Lung (tissue), 12 donors: ENCODE results near the gene ASAP2. TPM values are rescaled to one million over a fixed set of nuclear protein-coding genes. Genes with fewer than 3 reads are reported as not detected.
A peak's percentile ranks its signal among the peaks of the same experiment; 100 is the strongest.

Experiments used
- ATAC-seq: fragments of 200-7000 bp; cut with Tn5 transposase; one replicate; pipeline ENCODE4 v1.9.1; 2020; ENCODE audit warnings: moderate number of reproducible peaks; ENCODE audit not compliant: insufficient read depth, low FRiP score
- DNase-seq, 3 donors: peaks; one replicate each; pipeline ENCODE4 v3.0.0-alpha.2; 2013 to 2017
- H3K27ac ChIP-seq, 2 donors: one replicate each; pipeline ENCODE4 v1.5.1; 2013; ENCODE audit warnings: mild to moderate bottlenecking in 2 of 2, moderate library complexity in 2 of 2, control low read depth in 1 of 2, inconsistent platforms in 1 of 2, low read depth in 1 of 2, low read length in 1 of 2
- H3K27me3 ChIP-seq, 3 donors: one replicate each; pipeline ENCODE4 v1.5.1; 2013; ENCODE audit warnings: low read length in 2 of 3; ENCODE audit not compliant: control insufficient read depth in 3 of 3, insufficient read depth in 3 of 3
- H3K36me3 ChIP-seq, 4 donors: one replicate each; pipeline ENCODE4 v1.5.1; 2013; ENCODE audit warnings: low read length in 4 of 4, mild to moderate bottlenecking in 1 of 4, moderate library complexity in 1 of 4; ENCODE audit not compliant: control insufficient read depth in 4 of 4, insufficient read depth in 4 of 4
- H3K4me1 ChIP-seq, 5 donors: one replicate each; pipeline ENCODE4 v1.5.1; 2013; ENCODE audit warnings: low read length in 5 of 5, mild to moderate bottlenecking in 2 of 5, moderate library complexity in 1 of 5; ENCODE audit not compliant: control insufficient read depth in 5 of 5, insufficient read depth in 5 of 5
- H3K4me3 ChIP-seq: one replicate; pipeline ENCODE4 v1.5.1; 2013; ENCODE audit warnings: mild to moderate bottlenecking, control low read depth, moderate library complexity
- H3K9ac ChIP-seq, 2 donors: one replicate each; pipeline ENCODE4 v1.5.1; 2013; ENCODE audit warnings: low read length in 2 of 2, control low read depth in 1 of 2; ENCODE audit not compliant: insufficient read depth in 1 of 2
- H3K9me3 ChIP-seq, 4 donors: one replicate each; pipeline ENCODE4 v1.5.1; 2013; ENCODE audit warnings: low read length in 3 of 4, mild to moderate bottlenecking in 1 of 4, moderate library complexity in 1 of 4; ENCODE audit not compliant: control insufficient read depth in 4 of 4, insufficient read depth in 3 of 4
- WGBS, 2 donors: extraction: QIAGEN DNeasy Blood & Tissue Kit; methylation state at CpG; one replicate each; pipeline ENCODE4 v1.1.7; 2013; 5-methylcytosine and 5-hydroxymethylcytosine counted together
- polyA plus RNA-seq, 2 donors: library from polyadenylated mRNA; stranded (reverse); fragments of 200-250 nt; gene quantifications; one replicate each; pipeline ENCODE4 v1.2.1, GENCODE V29; 2013
- total RNA-seq, 2 donors: library from RNA; depleted of rRNA in 1 of 2; stranded (reverse); fragments of >200 nt in 1 of 2; gene quantifications; one replicate each; pipeline ENCODE4 v1.2.1, GENCODE V29; 2014 to 2021
- TF ChIP-seq, protein P1 (sequence below): IDR thresholded peaks from 2 replicates; pipeline ENCODE4 v1.5.1; 2012; ENCODE audit warnings: mild to moderate bottlenecking; ENCODE audit errors: control extremely low read depth, extremely low read depth
- donor health status: control.
- donor health status: control.
- donor health status: Bipolar disorder and iron deficiency.
- donor health status: healthy.
- donor health status: DM: yes; HTN: yes; CAD: no.

ASAP2 gene
- total and polyA plus RNA-seq, 4 donors: 7.4 to 30.9 (median 17.0) TPM

DNA sequence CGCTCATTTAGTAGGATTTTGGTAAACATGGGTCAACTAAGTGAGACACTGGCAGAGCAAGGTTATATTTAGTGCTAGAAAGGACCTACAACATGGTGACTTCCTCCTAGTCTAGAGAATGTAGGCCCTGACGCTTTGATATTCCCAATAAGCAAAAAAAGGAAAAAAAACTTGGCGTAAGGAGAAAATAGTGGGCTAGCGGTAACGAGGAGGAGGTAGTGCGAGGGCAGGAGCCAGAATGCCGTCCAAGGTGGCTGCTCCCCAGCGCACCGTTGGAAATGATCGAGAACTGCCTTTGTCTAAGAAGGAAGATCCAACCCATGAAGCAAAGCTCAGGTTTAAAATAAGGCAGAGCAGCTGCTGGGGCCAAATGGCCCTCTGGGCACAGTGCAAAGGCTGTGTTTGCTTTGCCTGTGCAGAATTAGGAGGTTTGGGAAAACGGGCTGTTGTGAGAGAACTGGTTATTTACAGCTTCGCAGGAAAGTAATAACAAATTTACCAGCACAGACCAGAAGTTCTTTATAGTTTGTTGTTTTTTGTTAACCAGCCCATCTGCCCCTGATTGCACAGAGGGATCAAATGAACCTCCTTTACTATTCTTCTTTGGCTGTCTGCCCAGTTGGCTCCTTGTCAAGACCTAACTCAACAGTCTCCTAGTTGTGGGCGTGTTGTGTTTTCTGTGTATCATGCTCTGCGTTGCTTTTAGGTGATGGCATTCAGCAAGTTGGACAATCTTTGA is 130.1 kb downstream of the ASAP2 start:
- no peak for ATAC-seq

DNA sequence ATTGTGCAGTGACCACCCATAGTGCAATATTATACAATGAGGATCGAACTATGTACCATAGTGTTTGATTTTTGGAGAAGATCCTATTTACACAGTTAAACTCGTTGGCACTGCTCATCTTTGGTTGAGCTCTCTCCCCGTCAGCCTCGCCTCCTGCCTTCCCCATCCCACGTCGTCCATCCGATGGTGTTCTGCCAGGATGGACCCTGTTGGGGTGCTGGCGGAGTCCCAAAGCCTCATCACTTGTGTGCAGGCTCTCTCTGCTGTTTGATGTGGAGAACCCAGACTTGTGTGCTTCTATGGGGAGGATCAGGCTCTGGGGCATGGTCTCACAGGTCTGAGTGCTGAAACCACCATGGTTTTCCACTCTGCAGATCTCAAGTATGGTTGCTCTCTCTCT is 131.3 kb downstream of the ASAP2 start:
- peaks cover 0 to 6% (median 3%) of the 10 kb centered on the region in 4 donors for H3K36me3 ChIP-seq
- H3K4me1 ChIP-seq: peaks cover 0 to 27% (median 14%) of the 10 kb centered on the region in 5 donors
- no peaks in the 10 kb centered on the region for H3K9me3 ChIP-seq
- H3K27me3 ChIP-seq: no peaks in the 10 kb centered on the region
- WGBS, 2 donors: 96% methylated on average over 8 of the region's 8 CpGs
- no peak overlapping the region for H3K9ac ChIP-seq
- TF ChIP-seq, protein P1, sequence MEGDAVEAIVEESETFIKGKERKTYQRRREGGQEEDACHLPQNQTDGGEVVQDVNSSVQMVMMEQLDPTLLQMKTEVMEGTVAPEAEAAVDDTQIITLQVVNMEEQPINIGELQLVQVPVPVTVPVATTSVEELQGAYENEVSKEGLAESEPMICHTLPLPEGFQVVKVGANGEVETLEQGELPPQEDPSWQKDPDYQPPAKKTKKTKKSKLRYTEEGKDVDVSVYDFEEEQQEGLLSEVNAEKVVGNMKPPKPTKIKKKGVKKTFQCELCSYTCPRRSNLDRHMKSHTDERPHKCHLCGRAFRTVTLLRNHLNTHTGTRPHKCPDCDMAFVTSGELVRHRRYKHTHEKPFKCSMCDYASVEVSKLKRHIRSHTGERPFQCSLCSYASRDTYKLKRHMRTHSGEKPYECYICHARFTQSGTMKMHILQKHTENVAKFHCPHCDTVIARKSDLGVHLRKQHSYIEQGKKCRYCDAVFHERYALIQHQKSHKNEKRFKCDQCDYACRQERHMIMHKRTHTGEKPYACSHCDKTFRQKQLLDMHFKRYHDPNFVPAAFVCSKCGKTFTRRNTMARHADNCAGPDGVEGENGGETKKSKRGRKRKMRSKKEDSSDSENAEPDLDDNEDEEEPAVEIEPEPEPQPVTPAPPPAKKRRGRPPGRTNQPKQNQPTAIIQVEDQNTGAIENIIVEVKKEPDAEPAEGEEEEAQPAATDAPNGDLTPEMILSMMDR: no peak
- H3K4me3 ChIP-seq: no peak overlapping the region
- DNase-seq (no peak), ATAC-seq (no peak)
- H3K27ac ChIP-seq: no peak overlapping the region

More for the DNA sequence above, 130.1 kb downstream of the ASAP2 start:
- H3K36me3 ChIP-seq: peaks cover 0 to 4% (median 3%) of the 10 kb centered on the region in 4 donors
- no peak overlapping the region for H3K9ac ChIP-seq
- no peak overlapping the region for H3K27ac ChIP-seq
- H3K27me3 ChIP-seq: no peaks in the 10 kb centered on the region
- no peaks in the 10 kb centered on the region for H3K9me3 ChIP-seq
- peak; percentile 93 to 96 (median 95) for DNase-seq
- 81 to 85% methylated on average over 14 of the region's 14 CpGs for WGBS, 2 donors
- TF ChIP-seq, protein P1: no peak
- no peak overlapping the region for H3K4me3 ChIP-seq
- H3K4me1 ChIP-seq: peaks cover 0 to 32% (median 21%) of the 10 kb centered on the region in 5 donors

DNA sequence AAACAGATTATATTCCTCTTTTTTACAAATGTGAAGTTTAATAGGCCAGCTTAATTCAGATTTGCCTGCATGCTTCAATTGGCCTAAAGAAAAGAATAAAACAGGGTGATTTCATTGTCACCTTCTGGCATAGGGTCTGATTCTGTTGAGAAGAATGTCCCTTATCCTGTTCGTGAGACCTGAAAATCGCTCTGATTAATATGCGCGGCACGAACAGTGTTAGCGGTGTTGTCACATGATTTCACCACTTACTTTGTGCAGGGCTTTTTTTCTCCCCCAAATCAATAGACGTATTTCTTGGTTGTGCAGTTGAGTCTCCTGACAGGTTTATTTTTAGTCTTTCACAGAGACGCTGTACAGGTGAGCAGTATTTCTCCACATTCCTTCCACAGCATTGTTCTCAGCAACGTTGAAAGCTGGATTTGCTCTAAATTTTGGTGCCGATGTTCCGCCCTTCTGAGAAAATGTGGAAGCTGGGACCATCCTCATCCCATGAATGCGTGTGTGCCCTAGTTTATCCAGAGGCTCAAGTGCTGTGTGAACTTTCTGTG is 134.8 kb downstream of the ASAP2 start:
- peaks cover 0 to 15% (median 12%) of the 10 kb centered on the region in 5 donors for H3K4me1 ChIP-seq
- WGBS, 2 donors: 95 to 96% methylated on average over 12 of the region's 12 CpGs

More for the DNA sequence above, 134.8 kb downstream of the ASAP2 start:
- Histone ChIP-seq H3K36me3 (peaks cover 0 to 6% (median 3%) of the 10 kb centered on the region in 4 donors), H3K27me3 (no peaks in the 10 kb centered on the region), H3K9me3 (no peaks in the 10 kb centered on the region), H3K4me3 (no peak overlapping the region), H3K9ac (no peak overlapping the region), H3K27ac (no peak overlapping the region)
- no peak for DNase-seq
- ATAC-seq: no peak
- TF ChIP-seq, protein P1: no peak
